ENCODE measurements around the gene ATP5ME.
"Not testable (repeated sequence)": the region's sequence is repeated elsewhere in the genome, so short reads cannot be mapped to it uniquely, and the experiment has no call there.

ATP5ME gene

GRCh38 chr4:674172-675035 lies at the start of gene ATP5ME, which contains the start of gene MYL5:
Gene ATP5ME (minus strand): TSS chr4:674276. CDS start chr4:674247, 29 bp downstream.
Gene MYL5 (plus strand): TSS chr4:674542. CDS start chr4:678027, 3,485 bp downstream.
- in situ Hi-C loops (cut with HindIII; ENCODE audit: low sequenced_read_pairs), result no loop called here

GRCh38 chr4:722851-723360 lies 48.8 kb upstream of the ATP5ME start:
- in situ Hi-C loops (cut with HindIII; ENCODE audit: low sequenced_read_pairs), result no loop called here

GRCh38 chr4:722169-722725 lies 48.2 kb upstream of the ATP5ME start:
- in situ Hi-C loops (cut with HindIII; ENCODE audit: low sequenced_read_pairs), result no loop called here

- in situ Hi-C loops (cut with HindIII; ENCODE audit: low sequenced_read_pairs), result no loop called here
Measured at GRCh38 chr4:721261-722168, 47.4 kb upstream of the ATP5ME start.

GRCh38 chr4:720111-720860 lies 46.2 kb upstream of the ATP5ME start:
- in situ Hi-C loops (cut with HindIII; ENCODE audit: low sequenced_read_pairs), result no loop called here

- in situ Hi-C loops (cut with HindIII; ENCODE audit: low sequenced_read_pairs), result no loop called here
Measured at GRCh38 chr4:718460-718859, 44.4 kb upstream of the ATP5ME start.

- in situ Hi-C loops (cut with HindIII; ENCODE audit: low sequenced_read_pairs), result no loop called here
Measured at GRCh38 chr4:717601-718320, 43.7 kb upstream of the ATP5ME start.

- in situ Hi-C loops (cut with HindIII; ENCODE audit: low sequenced_read_pairs), result no loop called here
Measured at GRCh38 chr4:714087-714486, 40.0 kb upstream of the ATP5ME start.

GRCh38 chr4:712916-713632 lies 39.0 kb upstream of the ATP5ME start:
- in situ Hi-C loops (cut with HindIII; ENCODE audit: low sequenced_read_pairs), result no loop called here

GRCh38 chr4:712093-712492 lies 38.0 kb upstream of the ATP5ME start:
- in situ Hi-C loops (cut with HindIII; ENCODE audit: low sequenced_read_pairs), result no loop called here

GRCh38 chr4:710916-711315 lies 36.8 kb upstream of the ATP5ME start:
- in situ Hi-C loops (cut with HindIII; ENCODE audit: low sequenced_read_pairs), result no loop called here

- in situ Hi-C loops (cut with HindIII; ENCODE audit: low sequenced_read_pairs), result no loop called here
Measured at GRCh38 chr4:710116-710515, 36.0 kb upstream of the ATP5ME start.

GRCh38 chr4:709348-709747 lies 35.3 kb upstream of the ATP5ME start:
- in situ Hi-C loops (cut with HindIII; ENCODE audit: low sequenced_read_pairs), result no loop called here

GRCh38 chr4:708631-708933 lies 34.5 kb upstream of the ATP5ME start:
- in situ Hi-C loops (cut with HindIII; ENCODE audit: low sequenced_read_pairs), result no loop called here

- in situ Hi-C loops (cut with HindIII; ENCODE audit: low sequenced_read_pairs), result no loop called here
Measured at GRCh38 chr4:707929-708630, 34.0 kb upstream of the ATP5ME start.

GRCh38 chr4:706834-707598 lies 32.9 kb upstream of the ATP5ME start:
- in situ Hi-C loops (cut with HindIII; ENCODE audit: low sequenced_read_pairs), result no loop called here

GRCh38 chr4:706083-706633 lies 32.1 kb upstream of the ATP5ME start:
- in situ Hi-C loops (cut with HindIII; ENCODE audit: low sequenced_read_pairs), result not testable (repeated sequence)

Data from DLD1 (cell line).